ENCODE data around the gene LILRA1.
"Not testable (repeated sequence)": the region's sequence is repeated elsewhere in the genome, so short reads cannot be mapped to it uniquely, and the experiment has no call there.

The LILRA1 gene

GRCh38 chr19:54627912-54628311 lies 34.5 kb downstream of the LILRA1 start:
- DNase-seq: not testable (repeated sequence)

- DNase-seq: not testable (repeated sequence)
These were observed 36.8 kb downstream of the LILRA1 start, which contains the start of gene LILRB1 for GRCh38 chr19:54630262-54630661. Gene LILRB1 (plus strand): TSS chr19:54630484. CDS start chr19:54631074, 590 bp downstream.

DNA sequence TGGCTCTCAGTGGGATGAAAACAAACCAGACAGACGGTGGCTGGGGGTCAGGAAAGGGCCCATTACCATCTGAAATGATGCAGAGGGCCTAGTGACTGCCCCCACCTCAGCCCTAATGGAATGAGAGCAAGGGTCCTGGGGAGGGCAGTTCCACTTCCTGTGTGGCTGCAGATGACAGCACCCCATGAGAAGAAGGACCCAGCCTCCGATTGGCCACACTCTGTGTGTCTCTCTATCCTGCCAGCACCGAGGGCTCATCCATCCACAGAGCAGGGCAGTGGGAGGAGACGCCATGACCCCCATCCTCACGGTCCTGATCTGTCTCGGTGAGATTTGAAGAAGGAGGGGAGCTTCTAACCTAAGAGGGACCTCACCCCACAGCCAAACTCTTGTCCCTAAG lies 37.4 kb downstream of the LILRA1 start:
- no peak for DNase-seq

DNA sequence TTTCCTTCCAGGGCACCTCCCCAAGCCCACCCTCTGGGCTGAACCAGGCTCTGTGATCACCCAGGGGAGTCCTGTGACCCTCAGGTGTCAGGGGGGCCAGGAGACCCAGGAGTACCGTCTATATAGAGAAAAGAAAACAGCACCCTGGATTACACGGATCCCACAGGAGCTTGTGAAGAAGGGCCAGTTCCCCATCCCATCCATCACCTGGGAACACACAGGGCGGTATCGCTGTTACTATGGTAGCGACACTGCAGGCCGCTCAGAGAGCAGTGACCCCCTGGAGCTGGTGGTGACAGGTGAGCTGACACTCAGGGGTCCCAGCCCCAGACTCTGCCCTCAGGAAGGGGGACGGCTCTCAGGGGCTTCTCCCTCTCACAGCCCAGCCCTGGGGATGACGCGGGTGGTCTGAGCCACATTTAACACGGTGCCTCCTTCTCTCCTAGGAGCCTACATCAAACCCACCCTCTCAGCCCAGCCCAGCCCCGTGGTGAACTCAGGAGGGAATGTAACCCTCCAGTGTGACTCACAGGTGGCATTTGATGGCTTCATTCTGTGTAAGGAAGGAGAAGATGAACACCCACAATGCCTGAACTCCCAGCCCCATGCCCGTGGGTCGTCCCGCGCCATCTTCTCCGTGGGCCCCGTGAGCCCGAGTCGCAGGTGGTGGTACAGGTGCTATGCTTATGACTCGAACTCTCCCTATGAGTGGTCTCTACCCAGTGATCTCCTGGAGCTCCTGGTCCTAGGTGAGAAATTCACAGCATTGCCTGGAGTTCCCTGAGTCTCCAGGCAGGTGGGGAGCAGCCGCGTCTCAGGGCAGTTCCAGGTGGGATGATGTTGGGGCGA lies 38.3 kb downstream of the LILRA1 start:
- DNase-seq: not testable (repeated sequence)

DNA sequence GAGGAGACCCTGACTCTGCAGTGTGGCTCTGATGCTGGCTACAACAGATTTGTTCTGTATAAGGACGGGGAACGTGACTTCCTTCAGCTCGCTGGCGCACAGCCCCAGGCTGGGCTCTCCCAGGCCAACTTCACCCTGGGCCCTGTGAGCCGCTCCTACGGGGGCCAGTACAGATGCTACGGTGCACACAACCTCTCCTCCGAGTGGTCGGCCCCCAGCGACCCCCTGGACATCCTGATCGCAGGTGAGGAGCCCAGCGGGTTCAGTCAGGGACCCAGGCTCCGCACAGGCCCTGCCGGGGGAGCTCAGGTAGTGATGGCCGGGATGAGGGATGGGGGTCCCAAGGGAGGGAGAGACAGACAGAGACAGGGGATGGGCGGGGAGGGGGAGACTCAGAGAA lies 39.1 kb downstream of the LILRA1 start:
- DNase-seq: not testable (repeated sequence)

DNA sequence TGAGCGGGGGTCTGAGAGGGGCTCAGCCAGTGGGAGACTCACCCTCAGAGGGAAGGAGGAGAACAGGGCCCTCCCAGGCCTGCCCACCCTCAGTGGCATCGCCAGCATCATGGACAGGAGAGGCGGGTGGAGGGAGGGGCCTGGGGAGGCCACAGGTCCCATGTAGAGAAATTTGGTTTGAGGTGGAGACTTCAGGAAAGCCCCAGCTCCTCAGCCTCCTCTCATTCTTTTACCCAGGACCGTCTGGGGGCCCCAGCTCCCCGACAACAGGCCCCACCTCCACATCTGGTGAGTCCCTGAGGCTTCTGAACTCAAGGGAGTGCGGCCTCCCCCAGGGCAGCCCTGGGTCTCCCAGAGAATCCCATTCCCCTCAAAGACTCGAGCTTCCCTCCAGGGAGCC lies 40.0 kb downstream of the LILRA1 start:
- no peak for DNase-seq

DNA sequence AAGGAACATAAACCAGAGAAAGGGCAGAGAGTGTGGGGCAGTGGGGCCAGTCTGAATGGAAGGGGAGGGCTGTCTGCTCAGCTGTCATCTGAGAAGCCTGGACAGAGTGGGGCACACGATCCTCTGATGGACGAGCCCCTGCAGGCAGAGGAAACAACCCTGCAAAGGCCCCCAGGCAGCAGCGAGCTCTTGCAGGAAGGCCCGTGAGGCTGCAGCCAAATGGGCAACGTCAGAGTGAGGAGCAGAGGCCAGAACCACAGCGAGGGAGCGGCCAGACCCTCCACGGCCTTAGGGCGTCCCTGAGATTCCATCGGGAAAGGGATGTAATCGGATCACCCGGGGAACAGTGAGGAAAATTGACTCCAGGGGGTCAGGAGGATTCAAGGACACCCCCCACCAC lies 42.6 kb downstream of the LILRA1 start:
- DNase-seq: not testable (repeated sequence)

DNA sequence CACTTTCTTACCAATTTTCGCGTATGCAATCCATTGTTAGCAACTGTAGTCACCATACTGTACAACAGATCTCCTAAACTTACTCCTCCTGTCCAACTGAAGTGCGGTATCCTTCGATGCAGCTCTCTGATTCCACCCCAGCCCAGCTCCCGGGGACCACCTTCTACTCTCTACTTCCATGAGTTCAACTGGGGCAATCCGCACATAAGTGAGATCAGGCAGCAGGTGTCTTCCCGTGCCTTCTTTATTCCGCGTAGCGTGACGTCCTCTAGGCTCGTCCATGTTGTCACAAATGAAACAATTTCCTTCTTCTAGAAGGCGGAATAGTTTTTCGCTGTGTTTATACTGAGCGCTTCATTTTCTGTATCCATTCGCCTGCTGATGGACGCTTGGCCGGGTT lies 45.3 kb downstream of the LILRA1 start:
- DNase-seq: no peak

GRCh38 chr19:54642953-54643352 lies 49.5 kb downstream of the LILRA1 start:
- DNase-seq: not testable (repeated sequence)

DNA sequence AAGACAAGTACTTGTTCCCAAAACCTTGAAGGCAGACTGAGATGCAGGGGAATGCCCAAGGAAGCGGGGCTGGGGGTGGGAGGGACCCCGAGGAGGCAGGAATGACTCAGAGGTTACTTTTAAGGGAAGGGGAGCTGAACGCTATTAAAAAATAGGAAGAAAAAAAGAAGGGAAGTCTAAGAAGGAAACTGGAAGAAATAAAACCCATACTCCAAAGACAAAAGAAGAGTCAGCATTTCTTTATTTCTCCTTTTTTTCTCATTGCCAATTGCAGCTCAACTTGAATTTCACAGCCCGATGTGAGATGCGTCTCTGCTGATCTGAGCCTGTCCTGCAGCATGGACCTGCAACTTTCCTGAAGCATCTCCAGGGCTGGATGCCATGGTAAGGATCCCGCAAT lies 50.2 kb downstream of the LILRA1 start:
- DNase-seq: not testable (repeated sequence)

DNA sequence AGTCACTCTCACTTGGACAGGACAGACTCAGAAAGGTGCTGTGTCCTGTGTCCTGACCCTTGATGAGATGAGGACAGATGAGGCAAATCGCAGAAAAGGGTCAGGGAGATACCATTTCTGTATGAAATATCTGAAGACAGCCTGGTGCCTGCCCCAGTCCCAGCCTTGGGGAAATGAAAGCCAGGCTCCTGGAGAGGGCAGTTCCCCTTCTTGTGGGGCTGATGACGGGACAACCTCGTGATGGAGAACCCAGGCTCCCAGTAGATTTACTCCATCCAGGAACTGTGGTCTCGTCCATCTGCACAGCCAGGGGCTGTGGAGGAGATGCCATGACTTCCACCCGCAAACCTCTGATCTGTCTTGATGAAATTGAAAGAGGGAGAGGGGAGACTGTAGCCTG lies 50.6 kb downstream of the LILRA1 start:
- DNase-seq: no peak

DNA sequence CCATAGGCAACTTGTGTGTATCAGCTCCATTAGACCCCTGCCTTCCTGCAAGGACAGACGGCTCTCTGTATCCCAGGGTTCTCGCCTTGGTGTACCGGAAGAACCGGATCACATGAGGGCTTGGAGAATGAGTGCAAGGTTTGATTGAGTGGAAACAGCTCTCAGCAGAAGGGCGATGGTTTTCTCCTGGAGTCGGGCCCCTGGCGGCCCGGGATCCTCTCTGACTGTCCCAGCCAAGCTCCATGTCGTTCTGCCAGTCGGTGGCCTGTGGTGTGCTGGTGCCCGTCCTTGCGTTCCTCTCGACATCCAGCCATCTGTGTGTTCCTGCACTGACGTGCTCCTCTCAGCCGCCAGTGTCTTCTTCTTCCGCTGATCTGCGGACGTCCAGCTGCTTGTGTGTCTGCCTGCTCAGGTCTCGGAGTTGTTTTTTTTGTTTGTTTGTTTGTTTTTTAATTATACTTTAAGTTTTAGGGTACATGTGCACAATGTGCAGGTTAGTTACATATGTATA lies 53.0 kb downstream of the LILRA1 start:
- no peak for DNase-seq

GRCh38 chr19:54648129-54648528 lies 54.7 kb downstream of the LILRA1 start:
- DNase-seq: no peak

DNA sequence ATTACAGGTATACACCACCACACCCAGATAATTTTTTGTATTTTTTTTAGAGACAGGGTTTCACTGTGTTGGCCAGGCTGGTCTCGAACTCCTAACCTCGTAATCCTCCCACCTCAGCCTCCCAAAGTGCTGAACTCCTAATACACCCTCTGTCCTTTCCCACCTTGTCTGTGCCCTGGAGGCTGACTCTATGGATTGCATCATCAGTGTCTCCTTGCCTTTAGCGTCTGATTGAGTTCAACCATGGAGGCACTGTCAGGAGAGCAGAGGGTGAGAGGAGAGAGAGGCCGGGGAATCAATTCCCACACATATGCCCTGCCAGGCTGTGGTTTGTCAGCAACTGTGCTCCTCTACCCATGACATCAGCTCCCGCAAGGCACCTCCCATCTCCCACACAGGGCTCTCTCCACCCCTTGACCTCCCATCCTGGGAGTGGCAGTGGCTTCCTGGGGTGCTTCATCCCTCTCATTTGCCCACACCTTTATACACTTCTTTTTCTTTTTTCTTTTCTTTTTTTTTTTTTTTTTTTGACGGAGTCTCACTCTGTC lies 56.8 kb downstream of the LILRA1 start:
- DNase-seq: no peak

Data from DMS53 (cell line).